HG03108 (cell line): Measurements from ENCODE around the gene CALD1.

ENCODE experiments used
- ATAC-seq: cut with Tn5 transposase; IDR thresholded peaks from one replicate; pipeline ENCODE4 v1.9.1; 2021; ENCODE audit warnings: moderate library complexity; ENCODE audit not compliant: unreplicated experiment

The CALD1 gene, protein sequence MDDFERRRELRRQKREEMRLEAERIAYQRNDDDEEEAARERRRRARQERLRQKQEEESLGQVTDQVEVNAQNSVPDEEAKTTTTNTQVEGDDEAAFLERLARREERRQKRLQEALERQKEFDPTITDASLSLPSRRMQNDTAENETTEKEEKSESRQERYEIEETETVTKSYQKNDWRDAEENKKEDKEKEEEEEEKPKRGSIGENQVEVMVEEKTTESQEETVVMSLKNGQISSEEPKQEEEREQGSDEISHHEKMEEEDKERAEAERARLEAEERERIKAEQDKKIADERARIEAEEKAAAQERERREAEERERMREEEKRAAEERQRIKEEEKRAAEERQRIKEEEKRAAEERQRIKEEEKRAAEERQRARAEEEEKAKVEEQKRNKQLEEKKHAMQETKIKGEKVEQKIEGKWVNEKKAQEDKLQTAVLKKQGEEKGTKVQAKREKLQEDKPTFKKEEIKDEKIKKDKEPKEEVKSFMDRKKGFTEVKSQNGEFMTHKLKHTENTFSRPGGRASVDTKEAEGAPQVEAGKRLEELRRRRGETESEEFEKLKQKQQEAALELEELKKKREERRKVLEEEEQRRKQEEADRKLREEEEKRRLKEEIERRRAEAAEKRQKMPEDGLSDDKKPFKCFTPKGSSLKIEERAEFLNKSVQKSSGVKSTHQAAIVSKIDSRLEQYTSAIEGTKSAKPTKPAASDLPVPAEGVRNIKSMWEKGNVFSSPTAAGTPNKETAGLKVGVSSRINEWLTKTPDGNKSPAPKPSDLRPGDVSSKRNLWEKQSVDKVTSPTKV

DNA sequence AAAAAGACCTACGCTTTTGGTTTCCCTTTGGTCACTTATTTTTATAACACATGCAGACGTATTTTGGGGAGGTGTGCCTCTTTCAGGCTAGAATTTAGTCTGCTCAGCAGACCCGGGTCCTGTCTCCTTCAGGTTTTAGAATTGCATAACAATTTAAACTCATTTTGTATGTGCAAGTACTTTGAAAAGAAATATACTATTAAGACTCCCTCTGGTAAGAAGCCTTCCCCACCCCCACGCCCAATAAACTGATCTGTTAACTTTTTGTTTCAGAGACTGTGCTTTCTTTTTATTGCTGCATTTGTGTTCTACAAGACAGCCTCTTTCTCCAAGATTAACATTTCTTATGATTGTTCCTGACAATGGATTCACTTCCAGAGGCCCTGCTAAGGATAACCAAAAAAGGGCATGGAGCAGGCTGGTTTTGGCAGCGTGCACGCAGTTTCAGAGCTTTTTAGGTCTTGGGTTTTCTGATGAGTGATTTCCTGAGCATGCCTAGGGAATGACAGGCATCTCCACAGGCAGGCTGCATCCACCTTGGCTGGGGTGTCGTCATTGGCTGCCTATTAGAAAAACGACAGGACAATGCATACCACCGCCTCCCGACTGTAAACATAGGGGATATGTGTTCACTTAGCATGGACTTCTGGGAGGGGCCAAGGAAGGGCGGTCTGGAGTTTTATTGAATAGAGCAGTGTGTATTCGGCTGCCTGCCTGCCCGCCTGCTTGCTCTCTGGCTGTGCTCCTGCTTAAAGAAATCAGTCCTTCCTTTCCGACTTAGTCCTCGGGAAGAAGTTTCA lies at the start of gene CALD1:
TSS of gene CALD1 (plus strand) at position 694 of the 800 bp plus-strand sequence. CDS start 88,100 bp downstream, outside the sequence.
- no peak for ATAC-seq

DNA sequence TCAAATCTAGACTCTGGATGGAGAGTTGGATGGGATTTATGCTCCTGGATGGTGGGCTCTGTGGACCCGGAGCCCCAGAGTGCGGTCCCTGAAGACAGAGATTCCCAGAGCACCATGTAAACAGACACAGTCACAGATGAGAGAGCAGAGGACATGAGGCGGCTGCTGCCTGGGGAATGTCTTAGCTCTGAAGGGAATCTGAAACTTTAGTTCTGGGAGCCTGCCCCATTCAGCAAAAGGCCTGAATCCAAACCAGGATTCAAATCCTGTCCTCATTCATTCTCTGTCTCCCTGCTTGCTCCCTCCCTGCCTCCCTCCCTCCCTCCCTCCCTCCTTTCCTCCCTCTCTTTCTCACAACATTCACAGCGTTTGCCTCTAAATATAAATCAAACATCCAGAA lies 49.5 kb upstream of the CALD1 start:
- ATAC-seq = no peak

DNA sequence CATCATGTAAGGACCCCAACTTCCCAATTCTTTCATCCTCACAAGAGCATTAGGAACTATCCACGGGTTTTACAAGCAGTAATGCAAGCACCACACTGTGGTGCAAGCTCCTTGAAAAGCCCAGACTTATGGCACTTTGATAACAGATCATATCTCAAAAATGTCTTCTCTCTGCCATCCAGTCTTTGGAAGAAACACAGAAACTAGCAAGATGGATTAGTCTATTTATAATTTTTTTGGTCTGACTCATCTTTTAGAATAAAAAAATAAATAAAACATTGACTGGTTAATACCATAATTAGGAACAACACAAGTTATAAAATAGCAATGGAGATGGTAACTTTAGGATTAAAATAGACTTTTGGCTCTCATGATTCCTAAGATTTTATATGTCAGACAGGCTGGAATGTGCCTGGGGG lies 49.0 kb upstream of the CALD1 start:
- ATAC-seq = no peak

- ATAC-seq = no peak
These were observed 47.8 kb upstream of the CALD1 start for GRCh38 chr7:134731616-134732015.

- ATAC-seq = no peak
These were observed 46.7 kb upstream of the CALD1 start for GRCh38 chr7:134732728-134733127.

GRCh38 chr7:134736381-134736780 lies 43.1 kb upstream of the CALD1 start:
- no peak for ATAC-seq

DNA sequence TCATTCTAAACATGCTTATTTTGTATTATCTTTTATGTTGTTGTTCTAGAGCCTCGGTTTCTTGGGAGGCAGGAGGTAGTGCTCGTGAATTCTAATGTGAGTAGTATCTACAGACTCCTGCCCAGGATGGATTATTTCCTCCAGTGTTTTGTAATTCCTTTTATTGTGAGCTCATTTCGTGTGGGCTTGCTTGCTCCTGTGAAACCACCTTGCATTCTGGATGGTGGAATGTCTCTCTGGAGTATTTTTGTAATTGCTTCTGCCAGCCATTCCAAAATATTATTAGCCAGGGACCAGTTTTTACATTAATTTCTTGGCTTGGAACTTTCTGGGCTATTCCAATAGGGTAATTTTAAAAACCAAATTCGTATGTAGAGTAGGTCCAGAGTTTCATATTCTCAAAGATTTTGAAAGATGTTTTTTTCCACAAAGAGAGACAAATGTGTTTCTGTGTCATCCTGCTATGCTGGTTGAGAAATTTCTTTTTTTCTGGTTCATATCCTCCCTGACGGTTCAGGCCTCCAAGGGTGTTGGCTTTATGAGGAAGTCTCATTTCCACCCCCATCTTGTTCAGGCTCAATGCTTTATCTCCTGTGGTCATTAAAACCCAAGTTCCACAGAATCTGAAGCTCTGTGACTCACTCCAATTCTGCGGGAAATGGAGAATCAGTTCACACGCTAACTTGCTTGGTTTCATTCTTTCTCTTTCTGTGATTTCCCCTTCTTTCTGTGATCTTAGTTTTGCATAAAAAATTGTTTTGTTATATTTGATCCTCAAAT lies 41.7 kb upstream of the CALD1 start:
- no peak for ATAC-seq

DNA sequence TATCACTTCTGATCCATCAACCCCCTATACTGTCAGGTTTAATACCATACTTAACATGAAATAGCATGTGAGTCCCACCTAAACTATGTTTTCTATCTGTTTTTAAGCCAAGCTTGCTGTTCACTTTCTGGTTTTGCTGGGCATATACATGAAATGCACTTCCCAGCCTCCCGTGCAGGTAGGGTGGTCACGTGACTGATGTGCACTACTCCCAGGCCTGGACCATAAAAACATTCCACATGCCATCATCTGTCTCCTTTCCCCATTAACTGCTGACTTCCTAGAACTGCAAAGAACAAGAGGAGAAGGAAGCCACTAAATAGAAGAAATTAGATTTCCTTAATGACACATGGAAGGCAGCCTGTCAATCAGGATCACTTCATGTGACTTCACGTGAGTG lies 40.1 kb upstream of the CALD1 start:
- ATAC-seq = no peak

DNA sequence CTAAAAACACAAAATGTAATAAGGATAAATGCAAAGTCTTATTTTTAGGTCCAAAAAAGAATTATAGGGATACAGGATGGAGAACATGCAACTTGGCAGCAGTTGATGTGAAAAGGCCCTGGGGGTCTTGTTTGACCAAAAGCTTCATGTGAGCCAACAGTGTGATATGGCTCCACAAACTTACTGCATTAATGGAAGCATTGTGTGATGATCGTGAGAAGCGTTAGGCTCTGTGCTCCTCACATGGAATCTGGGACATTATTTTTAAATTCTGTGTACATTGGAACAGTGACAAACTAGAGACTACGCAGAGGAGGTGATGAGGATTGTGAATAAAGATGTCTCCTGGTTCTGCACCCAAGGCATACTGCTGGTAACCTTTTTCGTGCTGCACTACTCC lies 39.1 kb upstream of the CALD1 start:
- no peak for ATAC-seq

DNA sequence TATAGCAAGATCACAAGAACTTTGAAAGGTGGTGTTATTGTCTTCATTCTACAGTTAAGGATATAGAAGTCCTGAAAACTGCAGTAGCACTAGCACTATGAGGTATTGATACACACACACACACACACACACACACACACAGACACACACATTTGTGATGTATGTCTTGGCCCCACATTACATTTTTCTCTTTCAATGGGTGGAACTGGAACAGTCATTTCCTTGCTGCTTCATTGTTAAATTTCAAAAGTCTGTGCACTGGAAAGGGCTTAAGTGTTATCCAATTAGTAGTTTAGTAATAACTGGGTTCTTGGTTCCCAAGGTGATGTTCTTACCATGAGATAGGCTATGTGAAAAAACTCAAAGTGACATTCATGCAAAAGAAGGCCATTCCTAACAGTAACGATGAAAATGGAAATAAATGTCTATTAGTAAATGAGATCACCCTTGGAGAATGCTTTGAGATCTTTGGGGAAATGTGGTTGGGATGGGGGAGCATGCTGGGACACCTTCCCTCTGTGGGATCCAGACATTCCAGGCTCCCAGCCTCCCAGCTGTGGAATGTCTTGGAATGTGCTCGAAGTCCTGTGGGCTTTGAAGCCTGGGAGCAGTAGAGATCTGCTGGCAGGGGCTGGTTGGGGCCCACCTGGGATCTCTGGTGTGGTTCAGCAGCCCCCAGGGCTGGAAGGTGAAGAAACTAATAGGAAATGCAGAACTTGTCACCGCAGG lies 37.4 kb upstream of the CALD1 start:
- no peak for ATAC-seq

- no peak for ATAC-seq
These were observed 36.6 kb upstream of the CALD1 start for GRCh38 chr7:134742688-134743350.

DNA sequence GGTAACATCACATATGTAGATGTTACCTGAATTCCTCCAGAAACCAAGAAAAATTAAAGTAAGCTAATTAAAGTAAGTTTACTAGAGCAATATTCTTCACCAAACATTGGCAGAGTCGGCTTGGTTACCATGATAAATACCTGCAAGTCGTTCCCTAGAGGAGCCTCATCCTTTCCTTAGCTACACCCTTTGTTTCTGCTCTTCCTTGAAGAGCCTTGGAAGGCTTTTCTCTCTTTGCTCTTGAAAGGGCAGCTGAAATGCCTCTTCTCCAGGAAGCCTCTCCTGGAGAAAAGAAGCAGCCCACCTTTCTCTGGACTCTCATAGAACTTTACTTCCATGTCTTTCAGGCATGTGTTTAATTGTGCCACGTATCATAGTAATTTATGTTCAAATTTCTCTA lies 34.9 kb upstream of the CALD1 start:
- ATAC-seq = no peak

GRCh38 chr7:134747326-134747725 lies 32.1 kb upstream of the CALD1 start:
- no peak for ATAC-seq

GRCh38 chr7:134750083-134751062 lies 29.1 kb upstream of the CALD1 start:
- no peak for ATAC-seq

DNA sequence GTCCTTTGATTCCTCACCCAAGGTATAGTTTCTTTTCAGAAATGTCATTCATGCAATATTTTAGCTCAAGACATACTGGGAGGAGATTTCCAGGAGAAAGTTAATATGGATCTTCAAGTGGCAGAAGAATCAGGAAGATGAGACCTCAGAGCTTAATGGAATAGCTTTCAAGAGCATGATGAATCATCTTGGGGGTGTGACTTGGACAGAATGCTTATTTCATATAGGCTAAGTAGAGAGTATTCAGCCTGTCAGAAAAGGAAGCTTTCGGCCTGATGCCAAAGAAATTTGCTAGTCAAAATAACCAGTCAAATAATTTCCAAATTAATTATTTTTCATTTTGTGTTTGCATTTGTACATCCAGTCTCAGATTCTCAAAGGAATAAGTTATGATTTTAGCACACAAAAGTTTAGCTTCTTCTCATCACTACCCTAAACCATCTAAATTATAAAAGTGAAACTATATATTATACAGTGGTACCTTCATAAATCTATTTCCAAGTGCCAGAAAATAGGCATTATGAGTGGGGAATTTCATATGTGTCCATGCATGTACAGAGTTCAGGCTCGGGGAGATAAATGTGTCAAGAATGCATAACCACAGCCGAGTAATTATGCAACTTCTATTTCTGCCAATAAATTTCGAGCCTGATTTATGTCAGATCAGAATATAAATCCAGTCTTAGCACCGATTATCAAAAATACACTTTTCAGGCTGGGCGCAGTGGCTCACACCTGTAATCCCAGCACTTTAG lies 27.3 kb upstream of the CALD1 start:
- ATAC-seq = no peak

DNA sequence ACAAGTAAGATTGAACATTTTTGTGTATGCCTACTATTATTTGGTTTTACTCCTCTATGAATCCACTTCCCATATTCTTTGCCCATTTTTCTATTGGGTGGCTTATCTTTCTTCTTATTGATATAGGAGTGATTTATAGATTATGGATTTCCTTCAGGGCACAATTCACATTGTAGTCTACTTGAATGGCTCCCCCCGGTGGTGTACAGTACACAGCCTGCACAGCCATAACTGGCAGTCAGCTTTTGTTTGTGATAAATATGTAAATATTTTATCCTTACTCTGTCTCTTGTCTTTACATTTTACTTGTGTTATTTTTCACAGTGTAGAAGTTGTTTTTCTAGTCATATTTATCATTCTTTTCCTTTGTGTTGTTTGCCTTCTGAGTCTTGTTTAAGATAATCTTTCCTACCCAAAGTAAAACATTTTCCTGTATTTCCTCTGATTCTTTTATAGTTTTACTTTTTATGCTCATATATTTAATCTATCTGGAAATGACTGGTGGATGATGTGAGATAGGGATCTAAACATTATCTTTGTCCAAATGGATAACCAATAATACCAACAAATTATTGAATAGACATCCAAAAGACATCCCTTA lies 23.9 kb upstream of the CALD1 start:
- ATAC-seq = no peak

DNA sequence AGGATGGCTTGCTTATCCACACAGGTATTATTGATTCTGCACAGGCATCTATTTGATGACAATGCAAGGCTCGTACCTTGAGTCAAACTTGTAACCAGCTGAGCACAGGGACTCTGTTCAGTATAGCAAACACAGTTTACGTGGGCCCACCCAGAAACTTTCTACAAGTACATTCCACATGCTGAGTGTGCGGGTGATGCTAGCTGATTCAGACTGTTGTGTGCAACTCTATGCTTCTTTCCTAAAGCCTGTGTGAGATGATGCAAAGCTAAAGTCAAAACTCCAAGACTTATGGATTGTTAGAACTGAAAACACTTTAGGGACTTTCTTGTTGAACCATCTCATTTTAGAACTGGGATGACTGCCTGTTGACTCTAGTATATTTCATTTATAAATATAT lies 21.5 kb upstream of the CALD1 start:
- ATAC-seq = no peak
